Muscle layer of colon (tissue), 2 donors: Measurements from ENCODE around the gene GNA12.
"Not testable (repeated sequence)": the region's sequence is repeated elsewhere in the genome, so short reads cannot be mapped to it uniquely, and the experiment has no call there.

Experiments
- H3K27ac ChIP-seq: one replicate; pipeline ENCODE4 v1.7.0; 2013; ENCODE audit warnings: low read depth, mild to moderate bottlenecking, low read length, moderate library complexity
- H3K27me3 ChIP-seq, 2 donors: one replicate each; pipeline ENCODE4 v1.7.0; 2013; ENCODE audit warnings: low read length in 2 of 2, mild to moderate bottlenecking in 2 of 2; ENCODE audit not compliant: insufficient read depth in 2 of 2, control insufficient read depth in 1 of 2
- H3K36me3 ChIP-seq: one replicate; pipeline ENCODE4 v1.7.0; 2013; ENCODE audit warnings: mild to moderate bottlenecking, low read length; ENCODE audit not compliant: insufficient read depth
- H3K4me1 ChIP-seq: one replicate; pipeline ENCODE4 v1.7.0; 2013; ENCODE audit warnings: mild to moderate bottlenecking, low read length; ENCODE audit not compliant: insufficient read depth
- H3K4me3 ChIP-seq, 2 donors: one replicate each; pipeline ENCODE4 v1.7.0; 2013; ENCODE audit warnings: low read length in 2 of 2, low read depth in 1 of 2, mild to moderate bottlenecking in 1 of 2, moderate library complexity in 1 of 2
- H3K9ac ChIP-seq: one replicate; pipeline ENCODE4 v1.7.0; 2013; ENCODE audit warnings: low read length
- H3K9me3 ChIP-seq: one replicate; pipeline ENCODE4 v1.7.0; 2013; ENCODE audit warnings: mild to moderate bottlenecking, low read length
- donor health status: abdominal sarcoma.
- donor health status: Adenocarcinoma of cecum.

The GNA12 gene

GRCh38 chr7:2687881-2688318 lies 156.2 kb downstream of the GNA12 start, which contains the start of gene AMZ1:
Gene AMZ1 (plus strand): TSS chr7:2688202. CDS start chr7:2700452, 12,250 bp downstream.
- H3K4me1 ChIP-seq = peaks cover 4% of the 10 kb centered on the region
- H3K27ac ChIP-seq = no peak within 1 kb of the TSS
- H3K36me3 ChIP-seq = no peaks in the 10 kb centered on the region
- H3K4me3 ChIP-seq = peak within 1 kb of the TSS in 1 of 2 donors; percentile 13
- no peaks in the 10 kb centered on the region for H3K9me3 ChIP-seq
- no peak within 1 kb of the TSS for H3K9ac ChIP-seq
- H3K27me3 ChIP-seq = peaks cover 8 to 43% of the 10 kb centered on the region in 2 donors

GRCh38 chr7:2687338-2687869 lies 156.7 kb downstream of the GNA12 start:
- Histone ChIP-seq H3K4me3 (no peak overlapping the region), H3K36me3 (no peaks in the 10 kb centered on the region), H3K27ac (no peak overlapping the region), H3K9ac (no peak overlapping the region), H3K4me1 (peaks cover 4% of the 10 kb centered on the region), H3K9me3 (no peaks in the 10 kb centered on the region), H3K27me3 (peaks cover 8 to 48% of the 10 kb centered on the region in 2 donors)

- Histone ChIP-seq H3K27ac (no peak overlapping the region), H3K36me3 (no peaks in the 10 kb centered on the region), H3K4me3 (no peak overlapping the region), H3K4me1 (peaks cover 4% of the 10 kb centered on the region), H3K9me3 (no peaks in the 10 kb centered on the region), H3K27me3 (peaks cover 8 to 58% of the 10 kb centered on the region in 2 donors), H3K9ac (no peak overlapping the region)
These were observed 158.0 kb downstream of the GNA12 start for GRCh38 chr7:2686101-2686500.

GRCh38 chr7:2684501-2684900 lies 159.6 kb downstream of the GNA12 start:
- no peaks in the 10 kb centered on the region for H3K9me3 ChIP-seq
- H3K27ac ChIP-seq = no peak overlapping the region
- H3K4me3 ChIP-seq = no peak overlapping the region
- no peaks in the 10 kb centered on the region for H3K36me3 ChIP-seq
- H3K4me1 ChIP-seq = peaks cover 4% of the 10 kb centered on the region
- H3K27me3 ChIP-seq = peaks cover 8 to 70% of the 10 kb centered on the region in 2 donors
- no peak overlapping the region for H3K9ac ChIP-seq

- H3K27me3 ChIP-seq = peaks cover 2 to 51% of the 10 kb centered on the region in 2 donors
- H3K9ac ChIP-seq = no peak overlapping the region
- no peak overlapping the region for H3K4me3 ChIP-seq
- no peak overlapping the region for H3K27ac ChIP-seq
- no peaks in the 10 kb centered on the region for H3K4me1 ChIP-seq
- no peaks in the 10 kb centered on the region for H3K9me3 ChIP-seq
- no peaks in the 10 kb centered on the region for H3K36me3 ChIP-seq
These were observed 161.9 kb downstream of the GNA12 start for GRCh38 chr7:2681929-2682799.

- no peaks in the 10 kb centered on the region for H3K36me3 ChIP-seq
- H3K9ac ChIP-seq = no peak overlapping the region
- H3K9me3 ChIP-seq = no peaks in the 10 kb centered on the region
- H3K4me1 ChIP-seq = no peaks in the 10 kb centered on the region
- H3K27me3 ChIP-seq = peaks cover 0 to 39% of the 10 kb centered on the region in 2 donors
- H3K27ac ChIP-seq = no peak overlapping the region
- no peak overlapping the region for H3K4me3 ChIP-seq
These were observed 163.2 kb downstream of the GNA12 start for GRCh38 chr7:2680792-2681490.

- Histone ChIP-seq H3K27me3 (peaks cover 0 to 39% of the 10 kb centered on the region in 2 donors), H3K9me3 (no peaks in the 10 kb centered on the region), H3K9ac (no peak overlapping the region), H3K4me3 (no peak overlapping the region), H3K4me1 (no peaks in the 10 kb centered on the region), H3K27ac (no peak overlapping the region), H3K36me3 (no peaks in the 10 kb centered on the region)
These were observed 163.9 kb downstream of the GNA12 start for GRCh38 chr7:2680256-2680655.

- peaks cover 0 to 36% of the 10 kb centered on the region in 2 donors for H3K27me3 ChIP-seq
- not testable (repeated sequence) for H3K27ac ChIP-seq, H3K4me1 ChIP-seq, H3K9ac ChIP-seq, H3K4me3 ChIP-seq, H3K9me3 ChIP-seq, H3K36me3 ChIP-seq
These were observed 164.7 kb downstream of the GNA12 start for GRCh38 chr7:2679135-2680127.

GRCh38 chr7:2678454-2678853 lies 165.7 kb downstream of the GNA12 start:
- not testable (repeated sequence) for H3K9ac ChIP-seq, H3K4me3 ChIP-seq, H3K36me3 ChIP-seq, H3K27ac ChIP-seq, H3K4me1 ChIP-seq, H3K9me3 ChIP-seq
- peaks cover 0 to 33% of the 10 kb centered on the region in 2 donors for H3K27me3 ChIP-seq
